ENCODE results near the gene NDUFS7. TPM values are rescaled to one million over a fixed set of nuclear protein-coding genes. Genes with fewer than 3 reads are reported as not detected.
A peak's percentile ranks its signal among the peaks of the same experiment; 100 is the strongest.

Gene NDUFS7
- total RNA-seq, 1 experiment from 2014 or later, result 83.4 TPM

GRCh38 chr19:1384478-1385110 is 887 bp downstream of the NDUFS7 start:
- Histone ChIP-seq H3K36me3 (peaks cover 14% of the 10 kb centered on the region), H3K27ac (no peak overlapping the region), H3K27me3 (replicated peaks) (no peaks in the 10 kb centered on the region), H3K4me1 (replicated peaks) (no peaks in the 10 kb centered on the region; the same call in 1 of the 2 replicates), H3K9me3 (replicated peaks) (no peaks in the 10 kb centered on the region), H3K4me3 (peak overlapping the region; percentile 84)
- DNase-seq (ENCODE audit: low read depth in 1 of 2, low spot score in 2 of 2), result no peak

DNA sequence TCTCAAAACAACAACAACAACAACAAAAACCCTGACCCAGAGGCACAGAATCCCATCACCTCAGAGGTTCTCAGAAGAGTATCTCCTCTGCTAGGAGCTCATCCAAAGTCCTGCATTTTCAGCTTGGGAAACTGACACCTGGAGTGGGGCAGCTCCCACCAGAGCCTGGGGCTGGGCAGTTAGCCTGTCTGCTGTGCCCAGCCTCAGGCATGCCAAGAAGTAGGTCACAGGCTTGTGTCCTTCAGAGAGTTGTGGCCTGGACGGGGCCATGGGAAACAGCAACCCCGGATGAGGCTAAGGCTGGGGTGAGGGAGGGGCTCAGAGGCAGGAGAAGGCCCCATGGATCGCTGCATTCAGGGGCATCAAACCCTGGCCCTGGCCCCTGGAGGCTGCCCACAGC is 2.1 kb downstream of the NDUFS7 start:
- H3K9me3 ChIP-seq (replicated peaks), result no peaks in the 10 kb centered on the region
- no peak for DNase-seq (ENCODE audit: low read depth in 1 of 2, low spot score in 2 of 2)
- H3K27ac ChIP-seq, result no peak overlapping the region
- H3K36me3 ChIP-seq, result peaks cover 19% of the 10 kb centered on the region
- H3K4me3 ChIP-seq, result no peak overlapping the region
- H3K4me1 ChIP-seq (replicated peaks), result no peaks in the 10 kb centered on the region; the same call in 1 of the 2 replicates
- no peaks in the 10 kb centered on the region for H3K27me3 ChIP-seq (replicated peaks)

DNA sequence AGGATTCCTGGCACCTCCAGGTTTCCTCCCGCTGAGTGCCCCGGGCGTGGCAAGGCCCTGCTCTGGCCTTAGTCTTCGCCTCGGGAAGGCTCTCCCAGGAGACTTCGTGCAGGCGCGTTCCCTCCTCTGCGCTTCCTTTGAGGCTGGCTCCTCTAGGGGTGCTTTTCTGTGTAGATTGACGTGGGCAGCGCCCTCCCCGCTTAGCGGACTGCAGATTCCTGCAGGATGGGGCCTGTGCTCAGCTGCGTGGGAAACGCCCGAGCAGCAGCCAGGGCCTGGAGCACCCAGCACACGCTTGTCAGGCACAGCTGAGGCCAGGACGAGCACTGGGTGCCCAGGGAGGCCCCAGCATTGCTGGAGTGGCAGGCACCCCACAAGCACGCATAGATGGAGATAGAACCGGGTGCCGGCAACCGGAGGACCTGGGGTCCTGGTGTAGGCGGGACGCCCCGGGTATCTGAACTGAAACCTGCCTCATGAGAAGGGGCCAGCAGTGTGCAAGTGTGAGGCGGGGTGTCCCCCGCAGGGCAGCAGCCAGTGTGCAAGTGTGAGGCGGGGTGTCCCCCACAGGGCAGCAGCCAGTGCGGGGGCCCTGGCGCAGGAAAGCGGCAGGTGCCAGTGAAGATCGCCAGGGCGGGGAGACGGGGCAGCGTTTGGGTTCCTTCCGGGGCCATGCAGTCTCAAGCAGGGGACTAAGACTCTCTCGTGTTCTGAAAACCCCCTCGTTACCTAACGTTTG is 3.4 kb downstream of the NDUFS7 start:
- Histone ChIP-seq H3K36me3 (peaks cover 29% of the 10 kb centered on the region), H3K4me1 (replicated peaks) (no peaks in the 10 kb centered on the region; the same call in 1 of the 2 replicates), H3K27me3 (replicated peaks) (no peaks in the 10 kb centered on the region), H3K9me3 (replicated peaks) (no peaks in the 10 kb centered on the region), H3K27ac (no peak overlapping the region), H3K4me3 (no peak overlapping the region)
- DNase-seq (ENCODE audit: low read depth in 1 of 2, low spot score in 2 of 2), result no peak

DNA sequence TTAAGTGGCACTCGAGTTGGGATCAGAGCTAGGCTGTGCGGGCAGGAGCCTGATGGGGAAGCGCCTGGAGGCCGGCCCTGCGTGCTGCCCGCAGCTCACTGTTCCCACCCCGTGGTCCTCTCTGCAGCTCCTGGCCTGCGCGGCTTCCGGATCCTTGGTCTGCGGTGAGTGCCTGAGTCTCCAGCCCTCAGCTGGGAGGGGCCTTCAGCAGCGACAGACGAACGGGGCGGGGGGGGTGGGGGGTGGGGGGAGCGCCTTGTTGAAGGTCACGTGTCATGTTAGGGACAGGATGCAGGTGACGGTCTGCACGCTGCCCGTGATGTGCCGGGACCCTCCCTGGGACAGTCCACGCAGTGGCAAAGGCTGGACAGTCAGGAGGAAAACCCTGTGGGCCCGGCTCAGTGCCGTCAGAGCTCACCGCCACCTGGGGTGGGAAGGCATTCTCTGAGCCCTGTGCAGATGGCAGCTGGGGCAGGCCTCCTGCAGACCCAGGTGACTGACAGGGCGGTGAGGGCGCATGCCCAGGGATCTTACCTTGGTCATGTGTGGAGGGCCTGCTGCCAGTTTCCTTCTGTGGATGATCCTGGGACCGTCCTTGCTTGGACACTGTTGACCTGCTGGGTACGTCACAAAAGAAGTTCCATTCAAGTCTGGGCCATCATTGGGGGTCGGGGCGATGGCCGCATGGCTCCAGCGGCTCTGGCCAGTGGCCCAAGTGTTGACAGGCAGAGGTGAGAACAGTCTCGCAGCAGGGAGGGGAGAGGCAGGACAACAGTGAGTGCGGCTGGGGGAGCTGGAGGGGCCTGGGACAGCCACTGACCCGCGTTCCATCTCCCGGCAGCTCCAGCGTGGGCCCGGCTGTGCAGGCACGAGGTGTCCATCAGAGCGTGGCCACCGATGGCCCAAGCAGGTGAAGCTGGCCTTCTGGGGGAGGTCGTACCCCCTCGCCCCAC is 4.3 kb downstream of the NDUFS7 start:
- Histone ChIP-seq H3K4me3 (no peak overlapping the region), H3K4me1 (replicated peaks) (no peaks in the 10 kb centered on the region; the same call in 1 of the 2 replicates), H3K36me3 (peaks cover 35% of the 10 kb centered on the region), H3K27ac (no peak overlapping the region), H3K27me3 (replicated peaks) (no peaks in the 10 kb centered on the region), H3K9me3 (replicated peaks) (no peaks in the 10 kb centered on the region)
- peak in 1 of 2 experiments; percentile 44 for DNase-seq (ENCODE audit: low read depth in 1 of 2, low spot score in 2 of 2)

- Histone ChIP-seq H3K27ac (no peak overlapping the region), H3K4me1 (replicated peaks) (no peaks in the 10 kb centered on the region; the same call in 1 of the 2 replicates), H3K9me3 (replicated peaks) (no peaks in the 10 kb centered on the region), H3K27me3 (replicated peaks) (no peaks in the 10 kb centered on the region), H3K36me3 (peaks cover 38% of the 10 kb centered on the region), H3K4me3 (no peak overlapping the region)
- no peak for DNase-seq (ENCODE audit: low read depth in 1 of 2, low spot score in 2 of 2)
These were observed 4.9 kb downstream of the NDUFS7 start for GRCh38 chr19:1388637-1389026.

- no peak overlapping the region for H3K27ac ChIP-seq
- no peaks in the 10 kb centered on the region for H3K27me3 ChIP-seq (replicated peaks)
- no peak overlapping the region for H3K4me3 ChIP-seq
- H3K9me3 ChIP-seq (replicated peaks), result no peaks in the 10 kb centered on the region
- H3K4me1 ChIP-seq (replicated peaks), result no peaks in the 10 kb centered on the region; the same call in 1 of the 2 replicates
- H3K36me3 ChIP-seq, result peaks cover 40% of the 10 kb centered on the region
- no peak for DNase-seq (ENCODE audit: low read depth in 1 of 2, low spot score in 2 of 2)
These were observed 5.6 kb downstream of the NDUFS7 start for GRCh38 chr19:1389033-1389940.

GRCh38 chr19:1390890-1391423 is 7.2 kb downstream of the NDUFS7 start:
- no peak overlapping the region for H3K27ac ChIP-seq
- H3K4me1 ChIP-seq (replicated peaks), result no peaks in the 10 kb centered on the region
- H3K9me3 ChIP-seq (replicated peaks), result no peaks in the 10 kb centered on the region
- no peaks in the 10 kb centered on the region for H3K27me3 ChIP-seq (replicated peaks)
- H3K36me3 ChIP-seq, result peaks cover 44% of the 10 kb centered on the region
- no peak overlapping the region for H3K4me3 ChIP-seq
- peak in 1 of 2 experiments; percentile 44 for DNase-seq (ENCODE audit: low read depth in 1 of 2, low spot score in 2 of 2)

DNA sequence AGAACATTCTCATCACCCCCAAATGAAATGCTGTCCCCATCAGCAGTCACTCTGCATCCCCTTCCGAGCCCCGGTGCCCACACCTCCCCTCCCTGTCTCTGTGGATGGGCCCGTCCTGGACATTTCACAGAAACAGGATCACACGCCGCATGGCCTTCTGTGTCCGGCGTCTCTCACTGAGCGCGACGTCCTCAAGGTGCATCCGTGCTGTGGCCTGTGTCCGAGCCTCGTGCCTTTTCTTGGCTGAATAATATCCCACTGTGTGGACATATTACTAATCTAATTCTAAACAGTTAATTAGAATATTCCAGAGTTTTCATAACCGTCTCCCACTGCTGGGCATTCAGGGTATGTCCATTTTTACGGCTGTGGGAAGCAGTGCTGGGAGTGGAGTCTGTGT is 8.7 kb downstream of the NDUFS7 start:
- Histone ChIP-seq H3K9me3 (replicated peaks) (no peaks in the 10 kb centered on the region), H3K4me1 (replicated peaks) (no peaks in the 10 kb centered on the region), H3K4me3 (no peak overlapping the region), H3K27ac (no peak overlapping the region), H3K36me3 (peaks cover 44% of the 10 kb centered on the region), H3K27me3 (replicated peaks) (no peaks in the 10 kb centered on the region)
- no peak for DNase-seq (ENCODE audit: low read depth in 1 of 2, low spot score in 2 of 2)

GRCh38 chr19:1392939-1393530 is 9.3 kb downstream of the NDUFS7 start:
- no peak for DNase-seq (ENCODE audit: low read depth in 1 of 2, low spot score in 2 of 2)
- H3K36me3 ChIP-seq, result peaks cover 44% of the 10 kb centered on the region
- H3K4me1 ChIP-seq (replicated peaks), result no peaks in the 10 kb centered on the region
- no peak overlapping the region for H3K27ac ChIP-seq
- no peak overlapping the region for H3K4me3 ChIP-seq
- H3K27me3 ChIP-seq (replicated peaks), result no peaks in the 10 kb centered on the region
- H3K9me3 ChIP-seq (replicated peaks), result no peaks in the 10 kb centered on the region

DNA sequence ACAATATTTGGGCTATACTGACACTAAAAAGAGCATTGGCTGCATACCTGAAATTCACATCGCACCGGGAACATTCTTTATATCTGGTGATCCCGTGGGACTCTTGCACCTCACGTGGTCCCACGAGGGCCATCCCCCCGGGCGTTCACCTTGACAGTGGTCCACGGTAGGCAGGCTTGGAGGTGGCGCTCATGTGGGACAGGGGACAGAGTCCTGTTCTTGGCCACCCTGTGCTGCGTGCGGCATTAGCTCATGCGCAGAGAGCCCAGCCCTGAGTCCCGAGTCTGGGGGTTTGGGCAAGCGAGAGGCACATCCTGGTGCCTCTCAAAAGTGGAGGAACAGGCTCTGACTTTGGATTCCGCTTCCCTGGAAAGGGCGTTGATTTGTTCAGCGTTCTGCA is 10.1 kb downstream of the NDUFS7 start:
- no peak overlapping the region for H3K27ac ChIP-seq
- DNase-seq (ENCODE audit: low read depth in 1 of 2, low spot score in 2 of 2), result no peak
- H3K36me3 ChIP-seq, result peaks cover 40% of the 10 kb centered on the region
- H3K27me3 ChIP-seq (replicated peaks), result no peaks in the 10 kb centered on the region
- no peaks in the 10 kb centered on the region for H3K4me1 ChIP-seq (replicated peaks)
- no peak overlapping the region for H3K4me3 ChIP-seq
- H3K9me3 ChIP-seq (replicated peaks), result no peaks in the 10 kb centered on the region

GRCh38 chr19:1394252-1395193 is 10.8 kb downstream of the NDUFS7 start:
- no peak overlapping the region for H3K27ac ChIP-seq
- no peak for DNase-seq (ENCODE audit: low read depth in 1 of 2, low spot score in 2 of 2)
- no peak overlapping the region for H3K4me3 ChIP-seq
- H3K36me3 ChIP-seq, result peaks cover 34% of the 10 kb centered on the region
- H3K9me3 ChIP-seq (replicated peaks), result no peaks in the 10 kb centered on the region
- H3K4me1 ChIP-seq (replicated peaks), result no peaks in the 10 kb centered on the region
- no peaks in the 10 kb centered on the region for H3K27me3 ChIP-seq (replicated peaks)
